Stimulated activated CD8-positive, alpha-beta memory T cell treated with anti-CD3 and anti-CD28 coated beads, Interleukin-2, amount 100 ng/mL, for 48 hours (primary cell): ENCODE measurements around the gene INO80E.
"Not testable (repeated sequence)": the region's sequence is repeated elsewhere in the genome, so short reads cannot be mapped to it uniquely, and the experiment has no call there.

Source experiments
- DNase-seq, 2 donors: peaks; one replicate each; pipeline ENCODE4 v3.0.0-alpha.2; 2020; ENCODE audit warnings: low read depth in 2 of 2

Gene INO80E, protein sequence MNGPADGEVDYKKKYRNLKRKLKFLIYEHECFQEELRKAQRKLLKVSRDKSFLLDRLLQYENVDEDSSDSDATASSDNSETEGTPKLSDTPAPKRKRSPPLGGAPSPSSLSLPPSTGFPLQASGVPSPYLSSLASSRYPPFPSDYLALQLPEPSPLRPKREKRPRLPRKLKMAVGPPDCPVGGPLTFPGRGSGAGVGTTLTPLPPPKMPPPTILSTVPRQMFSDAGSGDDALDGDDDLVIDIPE

DNA sequence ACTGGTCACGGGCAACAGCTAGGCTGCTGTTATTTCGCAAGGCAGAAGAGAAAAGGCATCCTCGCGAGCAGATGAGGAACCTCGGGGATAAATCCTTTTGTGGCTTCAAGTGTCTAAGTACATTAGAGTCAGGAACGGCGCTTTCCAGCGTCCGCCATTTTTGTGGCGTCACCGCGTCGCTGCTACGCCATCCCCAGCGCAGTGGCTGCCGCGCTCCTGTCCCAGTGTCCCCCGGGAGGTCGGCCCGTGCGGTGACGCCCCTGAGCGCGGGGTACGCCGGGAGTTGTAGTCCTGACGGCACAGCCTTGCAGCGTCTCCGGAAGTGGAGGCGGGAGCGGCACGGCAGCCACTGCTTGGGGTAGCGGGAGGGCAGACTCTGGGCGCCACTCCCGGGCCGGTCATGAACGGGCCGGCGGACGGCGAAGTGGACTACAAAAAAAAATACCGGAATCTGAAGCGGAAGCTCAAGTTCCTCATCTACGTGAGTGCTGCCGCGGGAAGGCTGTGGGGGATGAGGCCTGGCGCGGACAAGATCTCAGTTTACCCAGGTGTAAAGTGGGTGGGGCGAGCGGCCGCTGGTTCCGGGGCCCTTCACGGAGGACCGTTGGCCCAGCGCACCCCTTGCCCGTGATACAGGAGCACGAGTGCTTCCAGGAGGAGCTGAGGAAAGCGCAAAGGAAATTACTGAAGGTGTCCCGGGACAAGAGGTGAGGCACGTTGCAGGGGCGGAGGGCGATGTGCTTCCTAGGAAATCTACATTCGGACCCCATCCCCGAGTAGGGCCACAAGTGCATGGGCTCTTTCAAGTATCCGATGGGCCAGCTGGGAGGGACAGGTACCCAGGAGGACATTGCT, at the start of gene INO80E:
Gene INO80E (plus strand): TSS at position 331 of the 855 bp plus-strand sequence. CDS start 70 bp downstream, at position 401.
- peak; percentile 99 for DNase-seq

DNA sequence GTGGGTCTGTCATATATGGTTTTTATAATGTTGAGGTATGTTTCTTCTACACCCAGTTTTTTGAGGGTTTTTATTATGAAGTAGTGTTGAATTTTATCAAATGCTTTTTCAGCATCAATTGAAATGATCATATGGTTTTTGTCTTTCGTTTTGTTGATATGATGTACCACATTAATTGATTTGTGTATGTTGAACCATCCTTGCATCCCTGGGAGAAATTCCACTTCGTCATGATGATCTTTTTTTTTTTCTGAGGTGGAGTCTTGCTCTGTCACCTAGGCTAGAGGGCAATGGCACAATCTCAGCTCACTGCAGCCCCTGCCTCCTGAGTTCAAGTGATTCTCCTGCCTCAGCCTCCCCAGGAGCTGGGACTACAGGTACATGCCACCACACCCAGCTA, 48.1 kb upstream of the INO80E start:
- no peak for DNase-seq

DNA sequence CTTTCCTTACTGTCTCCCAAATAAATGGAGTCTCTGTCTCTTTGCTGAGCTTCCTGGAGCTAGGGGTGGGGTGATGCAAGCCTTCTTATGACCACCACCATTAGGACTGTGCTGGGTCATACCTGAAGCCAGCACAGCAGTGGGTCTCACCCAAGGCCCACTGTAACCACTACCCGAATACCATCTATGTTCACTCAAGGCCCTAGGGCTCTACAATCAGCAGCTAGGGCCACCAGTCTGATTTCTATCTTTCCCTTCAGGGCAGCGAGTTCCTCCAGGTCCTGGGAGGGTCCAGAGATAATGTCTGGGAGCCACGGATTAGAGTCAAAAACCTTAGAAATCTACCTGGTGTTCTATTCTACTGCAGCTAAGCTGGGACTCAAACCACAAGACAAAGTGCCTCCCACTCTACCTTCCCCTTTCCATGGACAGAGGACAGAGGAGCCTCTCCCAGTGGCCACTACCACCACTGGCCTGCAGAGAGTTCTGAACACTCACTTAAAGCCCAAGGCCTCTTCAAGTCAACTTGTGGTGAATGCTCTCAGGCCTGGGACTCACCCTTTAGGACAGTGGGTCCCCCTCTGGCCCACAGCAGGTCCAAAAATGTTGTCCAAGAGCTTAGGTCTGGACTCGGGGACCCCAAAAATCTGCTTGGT, 45.1 kb upstream of the INO80E start:
- no peak for DNase-seq

DNA sequence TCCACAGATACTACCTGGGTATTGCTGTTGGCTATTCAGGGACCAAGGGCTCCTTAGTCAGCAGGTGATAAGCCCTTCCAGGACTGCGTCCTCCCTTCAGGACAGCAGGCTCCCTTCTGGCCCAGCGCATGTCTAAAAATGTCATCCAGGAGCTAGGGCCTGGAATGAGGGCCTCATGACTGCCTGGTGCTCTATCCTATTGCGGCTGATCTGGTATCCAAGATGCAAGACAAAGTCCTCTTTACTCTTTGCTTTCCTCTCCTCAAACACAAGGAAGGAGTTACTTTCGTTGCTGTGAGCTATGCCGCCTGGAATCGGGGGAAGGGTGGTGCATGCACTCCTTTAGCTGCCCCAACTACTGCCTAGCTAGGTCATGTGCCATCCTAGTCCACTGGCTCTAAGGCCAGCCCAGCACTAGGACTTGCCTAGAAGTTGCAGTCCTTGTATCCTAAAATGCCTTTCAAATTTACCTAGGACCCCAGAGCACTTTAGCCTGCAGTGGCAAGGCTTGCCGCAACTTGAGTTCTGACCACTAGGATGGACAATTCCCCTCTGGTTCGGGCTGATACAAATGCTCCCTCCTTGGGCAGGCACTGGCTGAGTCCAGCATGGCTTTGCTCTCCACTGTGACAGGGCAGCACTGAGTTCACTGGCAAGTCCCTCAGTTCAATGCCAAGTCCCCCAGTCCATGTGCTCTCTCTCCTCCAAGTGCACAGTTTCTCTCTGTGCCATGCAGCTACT, 44.2 kb upstream of the INO80E start:
- DNase-seq = no peak

DNA sequence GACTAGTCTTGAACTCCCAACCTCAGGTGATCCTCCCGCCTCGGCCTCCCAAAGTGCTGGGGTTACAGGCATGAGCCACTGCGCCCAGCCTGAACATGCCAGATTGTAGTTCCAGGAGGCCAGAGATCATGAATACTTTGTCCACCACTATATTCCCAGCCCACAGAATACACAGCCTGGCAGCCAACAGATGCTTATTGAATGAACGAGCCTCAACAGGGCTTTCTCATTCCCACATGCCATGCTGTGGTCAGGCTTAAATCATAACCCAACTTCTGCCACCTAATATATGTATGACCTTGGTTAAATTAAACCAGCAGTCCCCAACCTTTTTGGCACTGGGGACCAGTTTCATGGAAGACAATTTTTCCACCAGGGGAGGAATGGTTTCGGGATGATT, 37.3 kb upstream of the INO80E start:
- DNase-seq = no peak

DNA sequence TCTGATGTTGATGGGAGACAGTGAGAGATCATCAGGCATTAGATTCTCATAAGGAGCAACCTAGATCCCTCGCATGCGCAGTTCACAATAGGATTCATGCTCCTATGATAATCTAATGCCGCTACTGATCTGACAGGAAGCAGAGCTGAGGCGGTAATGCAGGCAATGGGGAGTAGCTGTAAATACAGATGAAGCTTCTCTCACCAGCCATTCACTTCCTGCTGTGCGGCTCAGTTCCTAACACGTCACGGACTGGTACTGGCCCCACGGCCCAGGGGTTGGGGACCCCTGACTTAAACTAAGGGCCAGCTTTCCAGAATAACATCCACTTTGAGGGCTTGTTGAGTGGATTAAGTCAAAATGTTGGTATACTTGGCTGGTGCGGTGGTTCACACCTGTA, 36.7 kb upstream of the INO80E start:
- DNase-seq = no peak

DNA sequence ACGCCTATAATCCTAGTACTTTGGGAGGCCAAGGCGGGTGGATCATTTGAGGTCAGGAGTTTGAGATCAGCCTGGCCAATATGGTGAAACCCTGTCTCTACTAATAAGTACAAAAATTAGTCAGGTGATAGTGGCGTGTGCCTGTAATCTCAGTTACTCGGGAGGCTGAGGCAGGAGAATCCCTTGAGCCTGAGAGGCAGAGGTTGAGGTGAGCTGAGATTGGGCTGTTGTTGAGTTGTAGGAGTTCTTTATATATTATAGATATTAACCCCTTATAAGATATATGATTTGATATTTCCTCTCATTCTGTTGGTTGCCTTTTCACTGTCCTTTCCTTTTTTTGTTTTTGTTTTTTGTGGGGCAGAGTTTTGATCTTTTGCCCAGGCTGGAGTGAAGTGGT, 36.2 kb upstream of the INO80E start:
- not testable (repeated sequence) for DNase-seq

DNA sequence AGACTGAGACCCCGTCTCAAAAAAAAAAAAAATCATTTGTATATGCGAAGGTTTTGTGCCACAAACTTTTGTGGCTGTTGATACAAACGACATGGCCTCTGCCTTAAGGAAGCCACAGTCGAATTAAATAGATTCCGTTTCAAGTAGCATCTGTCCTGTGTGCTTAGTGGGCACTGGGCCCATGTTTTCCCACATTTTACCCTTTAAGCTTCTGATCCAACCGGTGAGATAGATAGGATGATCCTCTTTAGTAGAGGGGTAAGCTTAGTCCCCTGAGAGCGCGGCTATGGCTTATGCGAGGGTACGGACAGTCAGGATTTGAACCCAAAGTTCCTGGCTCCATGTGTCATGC, 34.9 kb upstream of the INO80E start:
- no peak for DNase-seq

DNA sequence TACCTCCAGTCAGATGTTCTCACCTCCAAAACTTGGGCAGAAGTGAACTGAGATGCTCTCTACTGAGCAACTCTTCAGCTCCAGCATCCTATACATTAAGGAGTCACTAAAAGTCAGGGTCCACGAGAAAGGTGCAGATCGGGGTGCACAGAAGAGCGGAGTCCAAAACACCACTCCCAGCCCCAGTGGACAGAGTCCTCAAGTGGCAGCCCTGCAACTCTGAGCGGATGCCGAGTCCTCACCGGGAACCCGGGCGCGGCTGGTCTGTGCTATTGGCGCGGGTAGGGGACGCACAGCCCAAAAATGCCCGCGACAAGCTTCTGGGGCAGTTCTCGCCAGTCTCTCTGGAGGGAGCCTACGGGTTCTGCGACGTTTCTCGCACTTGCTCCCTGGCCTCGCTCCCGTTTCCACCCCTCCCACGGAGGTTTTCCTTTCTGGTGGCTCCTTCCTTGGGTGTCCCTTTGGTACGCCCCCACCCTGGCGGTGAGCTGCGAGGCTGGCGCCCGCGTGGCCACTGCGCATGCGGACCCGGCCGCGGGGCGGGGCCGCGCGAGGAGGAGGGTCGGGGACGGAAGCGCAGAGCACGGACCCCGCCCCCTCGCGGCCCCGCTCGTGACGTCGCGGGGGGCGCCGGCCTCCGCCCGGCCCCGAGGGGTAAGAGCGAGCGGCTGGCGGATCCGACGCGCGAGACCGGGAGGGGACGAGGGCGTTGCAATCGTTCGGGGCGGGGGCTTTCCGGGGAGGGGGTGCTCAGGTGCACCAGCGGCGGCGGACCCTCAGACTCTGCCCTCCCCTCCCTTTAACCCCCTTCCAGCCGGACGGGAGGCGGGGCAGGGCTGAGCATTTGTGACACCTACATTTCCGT, 34.3 kb upstream of the INO80E start, which contains the start of gene TMEM219:
Gene TMEM219 (plus strand): TSS at position 601 of the 865 bp plus-strand sequence. CDS start 1,065 bp downstream, outside the sequence.
- DNase-seq = peak; percentile 89 to 95

DNA sequence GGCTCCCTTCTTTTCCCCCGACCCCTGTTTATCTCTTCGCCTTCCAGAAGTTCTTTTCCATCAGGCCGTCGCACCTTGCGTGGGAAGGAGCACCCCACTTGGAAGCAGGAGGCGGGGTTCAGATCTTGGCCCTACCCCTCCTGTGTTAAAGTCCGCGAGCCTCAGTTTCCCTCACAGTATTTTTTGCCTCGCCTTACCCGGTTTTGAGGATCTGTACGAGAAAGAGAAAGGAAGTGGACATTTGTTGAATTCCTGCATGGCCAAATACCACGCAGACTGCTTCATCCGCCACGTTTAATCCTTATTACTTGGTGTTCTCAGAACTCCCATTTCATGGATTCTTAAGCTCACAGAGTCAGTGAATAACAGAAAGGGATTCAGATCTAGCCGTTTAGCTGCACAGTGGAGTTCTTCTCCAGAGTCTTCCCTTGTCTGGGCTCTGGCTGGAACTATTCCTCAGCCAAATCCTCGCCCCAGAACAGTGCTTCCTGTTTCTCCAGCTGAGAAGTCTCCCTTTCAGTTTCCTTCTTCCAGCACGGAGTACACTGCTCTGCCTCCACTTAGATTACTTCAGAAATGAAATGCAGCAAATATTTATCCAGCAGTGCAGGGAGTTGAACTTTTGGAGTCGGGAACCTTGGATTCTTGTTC, 33.6 kb upstream of the INO80E start:
- no peak for DNase-seq

DNA sequence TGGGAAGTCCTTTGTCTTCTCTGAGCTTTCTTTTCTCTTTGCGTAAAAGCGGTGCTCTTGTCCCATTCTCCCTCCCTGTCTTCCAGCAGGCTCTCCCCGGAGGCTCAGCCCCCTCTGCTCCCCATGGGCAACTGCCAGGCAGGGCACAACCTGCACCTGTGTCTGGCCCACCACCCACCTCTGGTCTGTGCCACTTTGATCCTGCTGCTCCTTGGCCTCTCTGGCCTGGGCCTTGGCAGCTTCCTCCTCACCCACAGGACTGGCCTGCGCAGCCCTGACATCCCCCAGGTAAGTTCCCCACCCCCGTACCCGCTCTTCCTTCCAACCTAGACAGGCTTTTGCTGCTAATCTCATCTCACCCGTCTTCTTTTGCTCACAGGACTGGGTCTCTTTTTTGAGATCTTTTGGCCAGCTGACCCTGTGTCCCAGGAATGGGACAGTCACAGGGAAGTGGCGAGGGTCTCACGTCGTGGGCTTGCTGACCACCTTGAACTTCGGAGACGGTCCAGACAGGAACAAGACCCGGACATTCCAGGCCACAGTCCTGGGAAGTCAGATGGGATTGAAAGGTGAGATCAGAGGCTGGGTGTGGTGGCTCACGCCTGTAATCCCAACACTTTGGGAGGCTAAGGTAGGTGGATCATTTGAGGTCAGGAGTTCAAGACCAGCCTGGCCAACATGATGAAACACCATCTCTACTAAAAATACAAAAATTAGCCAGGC, 32.9 kb upstream of the INO80E start:
- no peak for DNase-seq

DNA sequence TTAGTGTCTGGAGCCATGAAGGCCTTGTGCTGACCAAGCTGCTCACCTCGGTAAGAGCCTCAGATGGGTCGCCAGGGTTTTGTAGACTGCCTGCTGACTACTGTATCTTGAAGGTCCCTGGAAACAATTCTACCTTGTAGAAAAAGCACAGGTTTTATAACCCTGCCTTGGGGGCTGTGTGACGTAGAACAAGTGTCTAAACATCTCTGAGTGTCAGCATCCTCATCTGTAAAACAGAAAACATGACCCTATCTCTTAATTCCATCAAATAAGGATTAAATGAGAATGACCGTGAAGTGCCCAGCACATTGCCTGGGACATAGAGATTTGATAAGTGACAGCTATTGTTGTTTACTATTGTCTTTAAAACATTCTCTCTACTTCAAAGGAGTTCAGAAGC, 27.8 kb upstream of the INO80E start:
- no peak for DNase-seq

DNA sequence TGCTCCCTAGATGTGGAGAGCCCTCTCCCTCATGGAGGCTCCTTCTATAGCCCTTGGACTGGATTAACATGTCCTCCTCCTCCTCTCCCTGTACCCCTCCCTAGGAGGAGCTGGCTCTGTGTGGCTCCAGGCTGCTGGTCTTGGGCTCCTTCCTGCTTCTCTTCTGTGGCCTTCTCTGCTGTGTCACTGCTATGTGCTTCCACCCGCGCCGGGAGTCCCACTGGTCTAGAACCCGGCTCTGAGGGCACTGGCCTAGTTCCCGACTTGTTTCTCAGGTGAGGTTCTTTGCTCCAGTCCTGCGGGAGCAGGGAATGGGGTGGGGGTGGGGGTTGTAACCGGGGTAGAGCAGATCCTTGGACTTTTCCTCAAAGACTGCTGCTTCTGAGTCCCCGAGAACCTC, 24.7 kb upstream of the INO80E start:
- DNase-seq = no peak

DNA sequence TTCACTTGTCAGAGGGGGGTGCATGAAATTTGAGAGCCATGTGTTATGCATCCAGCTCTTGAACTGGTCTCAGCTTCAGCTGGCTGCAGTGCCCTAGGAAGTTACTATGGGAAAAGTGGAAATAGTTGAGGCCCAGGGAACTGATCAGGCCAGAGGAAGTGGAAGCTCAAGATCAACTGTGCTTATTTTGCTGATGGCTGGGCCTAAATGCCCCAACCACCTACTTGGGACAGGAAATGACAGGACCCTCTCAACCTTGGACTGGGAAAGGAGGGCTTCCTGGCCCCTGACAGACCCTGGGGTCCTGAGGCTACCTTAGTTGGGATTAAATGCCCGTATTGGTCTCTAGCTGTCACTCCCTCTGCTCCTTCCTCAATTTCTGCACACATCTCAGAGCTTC, 23.5 kb upstream of the INO80E start:
- no peak for DNase-seq

DNA sequence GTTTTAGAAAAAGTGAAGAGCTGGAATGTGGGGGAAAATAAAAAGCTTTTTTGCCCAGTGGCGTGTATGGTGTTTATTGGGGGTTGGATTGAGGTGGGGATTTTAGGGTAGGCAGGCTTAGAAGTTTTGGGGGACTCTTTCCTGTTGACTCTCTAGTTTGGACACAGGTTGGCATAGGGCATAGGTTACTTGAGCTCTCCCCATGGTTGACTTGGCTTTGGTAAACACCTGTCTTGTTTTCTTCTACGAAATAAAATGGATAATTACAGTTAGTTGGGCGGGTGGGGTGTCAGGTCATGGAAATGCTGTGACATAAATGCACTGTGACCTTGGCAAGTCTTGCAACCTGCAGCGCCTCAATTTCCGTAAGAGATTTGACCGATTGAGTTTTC, 23.1 kb upstream of the INO80E start:
- DNase-seq = no peak

DNA sequence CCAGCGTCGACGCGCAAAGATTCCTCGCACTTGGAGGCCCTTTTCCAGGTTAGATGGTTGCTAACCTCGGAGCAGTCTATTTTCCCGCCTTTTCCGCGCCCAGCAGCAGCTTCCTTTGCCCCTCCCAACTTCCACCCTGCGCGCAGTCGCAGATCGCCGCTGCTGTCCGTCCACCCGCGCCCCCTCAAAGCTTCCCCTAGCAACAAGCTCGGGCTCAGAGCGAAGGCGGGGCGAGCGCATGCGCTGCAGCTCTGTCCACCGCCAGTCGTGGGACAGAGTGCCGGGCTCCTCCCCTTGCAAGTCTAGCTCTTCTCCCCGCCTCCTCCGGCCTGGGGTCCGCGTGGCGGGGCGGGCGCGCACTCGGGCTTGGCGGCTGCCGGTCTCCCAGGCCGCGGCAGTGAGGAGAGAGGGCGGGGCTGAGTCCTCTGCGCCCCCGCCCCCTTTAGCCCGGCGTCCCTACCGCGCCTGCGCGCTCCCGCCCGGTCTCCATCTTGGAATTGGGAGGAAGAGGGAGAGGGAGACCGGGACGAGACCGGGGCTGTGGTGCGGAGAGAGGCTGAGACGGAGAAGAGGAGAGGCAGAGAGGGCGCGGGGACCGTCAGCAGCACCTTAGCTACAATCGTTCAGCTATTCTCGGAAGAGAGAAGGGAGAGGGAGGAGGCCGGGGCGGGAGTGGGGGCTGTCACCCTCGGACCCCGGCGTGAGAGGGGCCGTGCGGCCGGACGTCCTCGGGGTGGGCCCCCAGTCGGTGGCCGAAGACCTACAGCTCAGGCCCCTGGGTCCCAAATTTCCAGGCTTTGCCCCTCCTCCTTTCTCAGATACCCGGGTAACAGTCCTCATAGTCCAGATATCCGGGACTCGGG, 22.4 kb upstream of the INO80E start, which contains the start of gene TAOK2:
Gene TAOK2 (plus strand): TSS at position 485 of the 863 bp plus-strand sequence. CDS start 3,905 bp downstream, outside the sequence.
- DNase-seq = peak; percentile 95 to 98

DNA sequence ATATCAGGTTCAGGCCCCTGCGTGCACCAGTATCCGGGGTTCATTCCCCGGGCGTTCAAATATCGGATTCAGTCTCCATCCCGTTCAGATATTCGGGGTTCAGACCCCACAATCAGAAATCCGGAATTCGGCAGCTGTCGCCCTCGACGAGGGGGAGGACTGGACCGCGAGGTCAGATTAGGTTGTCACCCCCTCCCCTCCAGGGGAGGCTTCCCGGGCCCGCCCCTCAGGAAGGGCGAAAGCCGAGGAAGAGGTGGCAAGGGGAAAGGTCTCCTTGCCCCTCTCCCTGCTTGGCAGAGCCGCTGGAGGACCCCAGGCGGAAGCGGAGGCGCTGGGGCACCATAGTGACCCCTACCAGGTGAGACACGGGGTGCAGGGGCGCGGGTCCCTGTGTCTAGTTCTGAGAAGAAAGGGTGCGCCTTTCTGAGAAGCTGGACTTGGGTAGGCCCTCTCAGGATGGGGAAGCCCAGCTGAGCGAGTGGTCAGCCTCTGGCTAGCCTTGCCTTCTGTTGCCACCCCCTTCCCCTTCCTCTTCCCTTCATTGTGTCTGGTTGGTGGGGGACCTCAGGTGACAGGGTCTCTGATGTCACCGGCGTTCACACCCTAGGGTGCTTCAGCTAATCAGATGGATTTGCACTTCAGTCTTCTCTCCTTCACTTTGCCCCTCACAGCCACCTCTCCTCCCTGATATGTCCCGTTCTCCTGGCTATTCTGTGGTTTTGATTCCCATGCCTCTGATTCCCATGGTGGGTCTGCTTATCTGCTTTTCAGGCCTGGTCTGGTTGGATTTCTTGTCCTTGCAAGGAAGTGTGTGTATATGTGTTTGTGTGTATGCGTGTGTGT, 21.5 kb upstream of the INO80E start:
- no peak for DNase-seq

DNA sequence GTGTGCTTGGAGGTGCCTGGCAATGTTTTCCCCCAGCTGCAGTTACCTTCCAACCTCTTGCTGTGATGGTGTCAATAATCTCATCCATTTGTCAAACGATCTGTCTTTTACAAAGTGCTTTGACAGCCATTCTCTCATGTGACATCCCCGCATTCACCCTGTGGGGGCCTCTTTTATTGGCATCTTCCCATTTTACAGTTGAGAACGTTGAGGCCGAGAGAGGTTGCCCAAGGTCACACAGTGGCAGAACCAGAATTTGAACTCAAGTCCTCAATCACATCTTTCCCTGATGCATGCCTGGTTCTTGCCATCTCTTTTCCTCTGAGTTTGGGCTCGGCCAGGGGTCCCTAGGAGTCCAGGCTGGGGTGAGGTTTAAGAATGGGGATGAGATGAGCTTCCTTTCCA, 20.9 kb upstream of the INO80E start:
- DNase-seq = no peak
